IMR-90 (cell line): ENCODE results near the gene GRB14. TPM values are rescaled to one million over a fixed set of nuclear protein-coding genes. Genes with fewer than 3 reads are reported as not detected.

Experiments
- ATAC-seq: fragments of 200-7000 bp; cut with Tn5 transposase; 2 replicates; pipeline ENCODE4 v1.9.1; 2020; ENCODE audit warnings: low read depth, mild to moderate bottlenecking, moderate library complexity
- BruUV-seq: library from RNA; stranded (reverse); fragments of 400-500 nt; replicated peaks from 2 replicates; lab custom pipeline; 2021; lab: Mats Ljungman, UMichigan
- CTCF ChIA-PET: fragments of 300-600 bp; formaldehyde crosslinking; extraction: SDS; loops from one replicate; lab custom pipeline; 2021; ENCODE audit warnings: antibody characterized with exemption; lab: Yijun Ruan, JAX
- POLR2A ChIA-PET: fragments of 300-600 bp; sonication (Branson Sonifier 250); formaldehyde crosslinking; loops from one replicate; lab custom pipeline; 2022; ENCODE audit warnings: antibody characterized with exemption; ENCODE audit not compliant: unreplicated experiment; lab: Charles Lee
- DNase-seq: peaks from one replicate; pipeline ENCODE4 v3.0.0; 2013
- H2AFZ ChIP-seq: replicated peaks from 2 replicates; pipeline ENCODE3; 2013; ENCODE audit warnings: low read length, mild to moderate bottlenecking; ENCODE audit not compliant: poor library complexity
- H2AK5ac ChIP-seq: 2 replicates; pipeline ENCODE4 v1.6.1; 2013; ENCODE audit warnings: low read depth, low read length, inconsistent platforms
- H2AK9ac ChIP-seq: replicated peaks from 2 replicates; pipeline ENCODE3; 2013; ENCODE audit warnings: mild to moderate bottlenecking, low read depth, low read length, moderate library complexity; ENCODE audit not compliant: poor library complexity
- H2BK120ac ChIP-seq: 2 replicates; pipeline ENCODE4 v1.6.1; 2013; ENCODE audit warnings: low read depth, low read length, inconsistent platforms
- H2BK15ac ChIP-seq: 3 replicates; pipeline ENCODE4 v1.6.1; 2013; ENCODE audit warnings: low read depth, low read length, inconsistent platforms
- H2BK20ac ChIP-seq: 2 replicates; pipeline ENCODE4 v1.6.1; 2013; ENCODE audit warnings: low read depth, mild to moderate bottlenecking, inconsistent platforms, low read length, moderate library complexity
- H2BK5ac ChIP-seq: 2 replicates; pipeline ENCODE4 v1.6.1; 2013; ENCODE audit warnings: mild to moderate bottlenecking, low read depth, low read length, inconsistent platforms; ENCODE audit not compliant: poor library complexity, severe bottlenecking
- H3K14ac ChIP-seq: replicated peaks from 2 replicates; pipeline ENCODE4 v1.6.1; 2013; ENCODE audit warnings: low read depth, low read length, inconsistent platforms
- H3K18ac ChIP-seq: 2 replicates; pipeline ENCODE4 v1.6.1; 2013; ENCODE audit warnings: low read depth, low read length, control low read depth
- H3K23ac ChIP-seq: 2 replicates; pipeline ENCODE4 v1.6.1; 2013; ENCODE audit warnings: low read depth, low read length, inconsistent platforms
- H3K27ac ChIP-seq: 2 replicates; pipeline ENCODE4 v1.5.1; 2013; ENCODE audit warnings: mild to moderate bottlenecking, control low read depth, low read length; ENCODE audit not compliant: insufficient read depth
- H3K27me3 ChIP-seq: 2 replicates; pipeline ENCODE4 v1.6.1; 2013; ENCODE audit warnings: low read length; ENCODE audit not compliant: control insufficient read depth, insufficient read depth
- H3K36me3 ChIP-seq: 2 replicates; pipeline ENCODE4 v1.6.1; 2013; ENCODE audit warnings: low read length, mixed read lengths; ENCODE audit not compliant: control insufficient read depth, insufficient read depth
- H3K4ac ChIP-seq: 2 replicates; pipeline ENCODE4 v1.6.1; 2013; ENCODE audit warnings: low read depth, low read length, inconsistent platforms
- H3K4me1 ChIP-seq: 2 replicates; pipeline ENCODE4 v1.6.1; 2013; ENCODE audit warnings: low read length, mixed read lengths; ENCODE audit not compliant: control insufficient read depth, insufficient read depth
- H3K4me2 ChIP-seq: 2 replicates; pipeline ENCODE4 v1.6.1; 2013; ENCODE audit warnings: low read depth, mild to moderate bottlenecking, control low read depth, low read length, moderate library complexity
- H3K4me3 ChIP-seq: 2 replicates; pipeline ENCODE4 v1.5.1; 2013; ENCODE audit warnings: low read depth, mild to moderate bottlenecking, control low read depth, low read length, moderate library complexity; ENCODE audit not compliant: insufficient read depth
- H3K56ac ChIP-seq: 2 replicates; pipeline ENCODE4 v1.6.1; 2013; ENCODE audit warnings: low read length, inconsistent platforms; ENCODE audit not compliant: insufficient read depth; ENCODE audit errors: extremely low read depth
- H3K79me1 ChIP-seq, 2 experiments: 2 replicates each; pipeline ENCODE4 v1.6.1; 2013; ENCODE audit warnings: low read length in 2 of 2, inconsistent platforms in 1 of 2, low read depth in 1 of 2
- H3K9ac ChIP-seq: 2 replicates; pipeline ENCODE4 v1.6.1; 2013; ENCODE audit warnings: low read depth, low read length, control low read depth
- H3K9me1 ChIP-seq: 2 replicates; pipeline ENCODE4 v1.6.1; 2013; ENCODE audit warnings: low read length, inconsistent platforms; ENCODE audit not compliant: insufficient read depth
- H3K9me3 ChIP-seq: 2 replicates; pipeline ENCODE4 v1.6.1; 2013; ENCODE audit warnings: low read length; ENCODE audit not compliant: control insufficient read depth, insufficient read depth
- H4K20me1 ChIP-seq: 2 replicates; pipeline ENCODE4 v1.6.1; 2013; ENCODE audit warnings: low read length, inconsistent platforms; ENCODE audit not compliant: insufficient read depth
- H4K5ac ChIP-seq: 2 replicates; pipeline ENCODE4 v1.6.1; 2013; ENCODE audit warnings: mild to moderate bottlenecking, low read depth, low read length, control low read depth
- H4K8ac ChIP-seq, 2 experiments: 2 replicates each; pipeline ENCODE4 v1.6.1; 2013; ENCODE audit warnings: low read depth in 2 of 2, low read length in 2 of 2, control low read depth in 1 of 2, inconsistent platforms in 1 of 2
- H4K91ac ChIP-seq: 2 replicates; pipeline ENCODE4 v1.6.1; 2013; ENCODE audit warnings: low read depth, low read length, inconsistent platforms; ENCODE audit not compliant: insufficient read depth
- POLR2A ChIP-seq: IDR thresholded peaks from 2 replicates; pipeline ENCODE4 v1.6.1; 2012; ENCODE audit warnings: mild to moderate bottlenecking, low read depth, low read length
- RFX5 ChIP-seq: IDR thresholded peaks from 2 replicates; pipeline ENCODE4 v1.8.0; 2012; ENCODE audit warnings: low read depth, mild to moderate bottlenecking, low read length, moderate library complexity
- SMC3 ChIP-seq: fragments of 150-350 bp; IDR thresholded peaks from 2 replicates; pipeline ENCODE4 v1.6.1; 2016; ENCODE audit warnings: low read depth, mild to moderate bottlenecking, antibody characterized with exemption, low read length, moderate library complexity
- WGBS, 2 experiments: methylation state at CpG; one replicate each; pipeline versions ENCODE4 v1.1.5 to v1.1.7; 2013; ENCODE audit warnings: missing lambda C conversion rate in 2 of 2; ENCODE audit not compliant: insufficient read length in 1 of 2; ENCODE audit errors: extremely low coverage in 2 of 2; 5-methylcytosine and 5-hydroxymethylcytosine counted together
- dilution Hi-C: fragments of 300-500 bp; cut with HindIII; formaldehyde crosslinking; loops from one replicate; pipeline ENCODE4 v1.14.3; 2018; ENCODE audit warnings: low sequenced_read_pairs; ENCODE audit not compliant: unreplicated experiment
- in situ Hi-C: fragments of 300-500 bp; cut with MboI; formaldehyde crosslinking; loops from 3 replicates; pipeline ENCODE4 v1.14.3; 2019; ENCODE audit warnings: low sequenced_read_pairs, inconsistent platforms, mixed read lengths
- intact Hi-C: fragments of 100-400 bp; cut with micrococcal nuclease; formaldehyde crosslinking; loops from 2 replicates; pipeline ENCODE4 v1.10.0; 2022
- polyA plus RNA-seq, 3 experiments: library from polyadenylated mRNA; depleted of rRNA; stranded (reverse); fragments of >200 nt; gene quantifications; 2 replicates each; pipeline ENCODE4 v1.2.3, GENCODE V29; 2012; ENCODE audit warnings: low replicate concordance in 1 of 3
- total RNA-seq: library from RNA; depleted of rRNA; stranded (reverse); fragments of >200 nt; gene quantifications from 2 replicates; pipeline ENCODE4 v1.2.3, GENCODE V29; 2012

GRB14 gene
- total and polyA plus RNA-seq, 2 of the 4 experiments (the other 2 are of a cell fraction): not detected

DNA sequence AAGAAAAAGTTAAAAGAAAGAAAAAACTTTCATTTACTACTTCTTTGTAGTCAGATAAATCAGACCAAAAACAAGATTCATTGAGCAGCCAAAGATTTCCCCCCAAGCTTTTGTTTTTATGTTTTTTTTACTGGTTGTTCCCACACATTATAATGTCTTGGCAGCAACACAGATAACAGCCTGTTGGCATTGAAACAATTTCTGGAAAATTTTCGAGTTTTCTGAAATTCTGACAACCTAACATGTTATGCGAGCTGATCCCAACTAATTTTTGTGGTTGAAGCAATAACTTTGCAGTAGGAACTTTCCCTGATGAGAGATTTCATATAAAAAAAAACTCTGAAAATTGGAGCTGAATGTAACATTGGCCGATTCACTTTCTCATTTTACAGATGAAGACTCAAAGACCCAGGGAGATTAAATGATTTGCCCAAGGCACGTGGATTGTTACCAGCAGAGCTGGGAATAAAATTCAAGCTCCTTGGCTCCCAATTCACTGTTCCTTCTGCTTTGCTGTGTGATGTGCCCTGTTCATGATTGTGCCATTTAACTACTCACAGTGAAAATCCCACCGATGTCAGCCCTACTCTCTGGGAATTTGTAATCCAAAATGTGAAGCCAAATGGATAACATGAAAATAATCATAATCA is 167.5 kb downstream of the GRB14 start:
- no peaks in the 10 kb centered on the region for H3K36me3 ChIP-seq
- H3K79me1 ChIP-seq: no peaks in the 10 kb centered on the region
- ATAC-seq (no peak), DNase-seq (no peak)
- no peak overlapping the region for H2BK120ac ChIP-seq
- H3K4ac ChIP-seq: no peak overlapping the region
- no peak overlapping the region for H3K9ac ChIP-seq
- no peak overlapping the region for H2AK9ac ChIP-seq
- no peak overlapping the region for H2BK15ac ChIP-seq
- no peak overlapping the region for H4K8ac ChIP-seq
- dilution Hi-C loops: no loop called here
- H4K5ac ChIP-seq: no peak overlapping the region
- H2BK20ac ChIP-seq: no peak overlapping the region
- H3K56ac ChIP-seq: no peak overlapping the region
- H4K91ac ChIP-seq: no peak overlapping the region
- ChIA-PET POLR2A (interaction anchor here (0.6 kb wide), 1 partner anchor 9 kb away, joined by 4 read pairs; no protein-coding TSS in a partner anchor), CTCF (no interaction called here)
- in situ Hi-C loops: no loop called here
- no peak overlapping the region for H2BK5ac ChIP-seq
- H3K27me3 ChIP-seq: no peaks in the 10 kb centered on the region
- no peak overlapping the region for H3K4me3 ChIP-seq
- no peak for TF ChIP-seq RFX5
- no peak for TF ChIP-seq SMC3
- TF ChIP-seq POLR2A: no peak
- intact Hi-C loops: no loop called here
- H2AK5ac ChIP-seq: no peak overlapping the region
- 20% methylated on average over 1 of the region's 5 CpGs; no CpG with 5 or more reads in 1 of the 2 experiments for WGBS, 2 experiments
- no peaks in the 10 kb centered on the region for H3K9me3 ChIP-seq
- no peaks in the 10 kb centered on the region for H4K20me1 ChIP-seq
- no peak overlapping the region for H3K27ac ChIP-seq
- H3K18ac ChIP-seq: no peak overlapping the region
- H2AFZ ChIP-seq: no peak overlapping the region
- H3K23ac ChIP-seq: no peak overlapping the region
- H3K4me1 ChIP-seq: no peaks in the 10 kb centered on the region
- H3K9me1 ChIP-seq: no peaks in the 10 kb centered on the region
- BruUV-seq: no TSS peak
- H3K4me2 ChIP-seq: no peak overlapping the region
- H3K14ac ChIP-seq: no peak overlapping the region
